GM20000 (cell line): Measurements from ENCODE around the gene CREM.

Source experiments
- DNase-seq: peaks from one replicate; pipeline ENCODE4 v3.0.0; 2012; ENCODE audit warnings: low spot score
- CTCF ChIP-seq: IDR thresholded peaks from 2 replicates; pipeline ENCODE4 v1.5.1; 2012; ENCODE audit warnings: mild to moderate bottlenecking, control low read depth; ENCODE audit errors: extremely low read depth, missing control alignments

The CREM gene

DNA sequence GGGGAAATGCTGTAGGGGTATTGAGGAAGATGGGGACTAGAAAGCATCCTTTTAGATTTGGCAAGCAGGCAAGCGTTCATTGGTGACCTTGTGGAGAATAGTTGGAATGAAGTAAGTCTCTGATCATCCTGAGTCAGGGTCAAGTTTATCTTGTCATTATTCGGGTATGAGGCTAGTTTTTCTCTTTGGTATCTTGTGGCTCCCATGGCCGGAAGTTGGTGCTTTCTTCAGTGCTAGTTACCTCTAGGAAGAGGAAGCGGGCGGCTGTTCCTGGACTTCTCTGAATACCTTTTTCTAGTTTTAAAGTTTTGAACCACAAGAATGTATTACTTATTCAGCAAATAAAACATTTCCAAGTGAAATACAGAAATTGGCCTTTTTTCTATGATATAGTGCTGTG is 9.2 kb downstream of the CREM start:
- DNase-seq = no peak
- no peak for TF ChIP-seq CTCF

GRCh38 chr10:35136263-35136815 is 9.7 kb downstream of the CREM start:
- peak; percentile 31 for DNase-seq
- TF ChIP-seq CTCF = no peak

GRCh38 chr10:35140126-35140525 is 13.5 kb downstream of the CREM start:
- no peak for DNase-seq
- TF ChIP-seq CTCF = no peak

GRCh38 chr10:35140727-35141126 is 14.1 kb downstream of the CREM start:
- DNase-seq = no peak
- TF ChIP-seq CTCF = no peak

- DNase-seq = no peak
- TF ChIP-seq CTCF = no peak
These were observed 23.7 kb downstream of the CREM start for GRCh38 chr10:35150308-35150707.

DNA sequence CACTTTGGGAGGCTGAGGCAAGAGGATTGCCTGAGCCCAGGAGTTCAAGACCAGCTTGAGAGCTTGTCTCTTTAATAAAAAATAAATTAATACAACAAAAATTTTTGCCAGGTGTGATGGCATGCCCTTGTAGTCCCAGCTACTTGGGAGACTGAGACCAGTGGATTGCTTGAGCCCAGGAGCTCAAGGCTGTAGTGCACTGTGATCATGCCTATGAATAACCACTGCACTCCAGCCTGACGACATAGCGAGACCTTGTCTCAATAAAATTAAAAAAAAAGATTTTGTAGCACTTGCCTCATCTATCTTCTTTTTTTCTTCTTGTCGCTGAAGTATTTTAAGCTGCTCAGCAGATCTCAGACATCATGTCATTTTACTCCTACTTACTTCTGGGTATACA is 26.3 kb downstream of the CREM start:
- TF ChIP-seq CTCF = no peak
- no peak for DNase-seq

DNA sequence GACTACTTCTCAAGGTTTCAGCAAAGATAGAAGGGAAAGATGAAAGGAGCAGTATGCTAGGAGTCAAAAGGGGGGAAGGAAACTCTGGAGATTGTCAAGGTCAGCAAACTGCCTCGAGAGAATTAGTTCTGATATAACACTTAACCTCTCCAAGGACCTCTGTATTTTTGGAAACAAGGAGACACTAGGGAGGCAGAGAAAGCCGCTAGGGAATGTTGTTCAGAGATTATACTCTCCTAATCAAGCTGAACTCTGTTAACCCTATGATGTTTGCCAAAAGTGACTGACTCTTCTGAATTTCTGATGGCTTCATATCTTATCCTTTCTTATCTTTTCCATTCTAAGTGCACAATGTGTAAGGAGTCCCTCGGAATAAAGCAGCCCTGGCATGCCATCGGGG is 27.1 kb downstream of the CREM start:
- no peak for DNase-seq
- no peak for TF ChIP-seq CTCF
